Endothelial cell (in vitro differentiated cells): ENCODE measurements around the gene CFAP54. TPM values are rescaled to one million over a fixed set of nuclear protein-coding genes. Genes with fewer than 3 reads are reported as not detected.

ENCODE experiments used
- DNase-seq: peaks from one replicate; pipeline ENCODE4 v3.0.0; 2021; ENCODE audit warnings: low spot score
- H3K27ac Mint-ChIP-seq: one replicate; pipeline ENCODE4 v1.8.0; 2021; ENCODE audit warnings: mixed read lengths, inconsistent platforms; ENCODE audit not compliant: unreplicated experiment
- H3K27me3 Mint-ChIP-seq: one replicate; pipeline ENCODE4 v1.8.0; 2021; ENCODE audit warnings: mild to moderate bottlenecking, moderate library complexity, mixed read lengths, inconsistent platforms; ENCODE audit not compliant: unreplicated experiment
- H3K36me3 Mint-ChIP-seq: one replicate; pipeline ENCODE4 v1.8.0; 2021; ENCODE audit warnings: mild to moderate bottlenecking, low read depth, mixed read lengths, inconsistent platforms; ENCODE audit not compliant: unreplicated experiment
- H3K4me1 Mint-ChIP-seq: one replicate; pipeline ENCODE4 v1.8.0; 2021; ENCODE audit warnings: mild to moderate bottlenecking, mixed read lengths, inconsistent platforms; ENCODE audit not compliant: unreplicated experiment
- H3K4me3 Mint-ChIP-seq: one replicate; pipeline ENCODE4 v1.8.0; 2021; ENCODE audit warnings: mild to moderate bottlenecking, mixed read lengths, inconsistent platforms; ENCODE audit not compliant: unreplicated experiment
- H3K9me3 Mint-ChIP-seq: one replicate; pipeline ENCODE4 v1.8.0; 2021; ENCODE audit warnings: mixed read lengths, inconsistent platforms; ENCODE audit not compliant: unreplicated experiment
- CTCF ChIP-seq: fragments of 200-600 bp; sonication (generic); IDR thresholded peaks from one replicate; pipeline ENCODE4 v1.5.0; 2021; ENCODE audit warnings: antibody characterized with exemption; ENCODE audit not compliant: unreplicated experiment
- total RNA-seq: library from RNA; stranded (reverse); fragmentation: NEBNext Ultra II Directional; extraction: Animal tissue kit (Norgen Biotek cat#: 25700); gene quantifications from one replicate; pipeline ENCODE4 v1.2.1, GENCODE V29; 2021; ENCODE audit not compliant: unreplicated experiment

Gene CFAP54
- total RNA-seq, 1 donor from 2014 or later: 2.5 TPM

DNA sequence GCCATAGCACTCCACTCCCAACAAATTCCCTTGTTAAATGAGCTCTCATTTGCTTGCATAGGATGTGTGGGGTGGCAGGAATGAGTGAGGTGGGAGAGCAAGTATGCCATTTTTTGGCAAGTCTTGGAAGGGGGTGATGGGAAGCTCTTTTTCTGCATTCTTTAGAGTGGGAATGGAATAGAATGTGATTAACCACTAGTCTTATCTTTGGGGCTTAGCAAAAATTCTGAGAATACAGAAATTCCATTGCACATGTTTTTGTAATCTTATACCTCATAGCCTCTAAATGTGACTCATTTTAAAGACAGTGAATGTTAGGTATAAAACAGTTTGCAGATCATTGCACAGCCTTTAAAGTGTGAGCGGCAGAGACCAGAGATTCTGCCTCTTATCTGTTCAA, 389.3 kb downstream of the CFAP54 start:
- no peak for TF ChIP-seq CTCF
- no peak overlapping the region for H3K27ac Mint-ChIP-seq
- no peaks in the 10 kb centered on the region for H3K4me1 Mint-ChIP-seq
- no peak for DNase-seq
- H3K9me3 Mint-ChIP-seq: no peaks in the 10 kb centered on the region
- H3K27me3 Mint-ChIP-seq: no peaks in the 10 kb centered on the region
- H3K36me3 Mint-ChIP-seq: no peaks in the 10 kb centered on the region
- H3K4me3 Mint-ChIP-seq: no peak overlapping the region

- Mint-ChIP-seq H3K27me3 (no peaks in the 10 kb centered on the region), H3K9me3 (no peaks in the 10 kb centered on the region), H3K4me1 (no peaks in the 10 kb centered on the region), H3K4me3 (no peak overlapping the region), H3K27ac (no peak overlapping the region), H3K36me3 (no peaks in the 10 kb centered on the region)
- DNase-seq: no peak
- TF ChIP-seq CTCF: no peak
Measured at GRCh38 chr12:96879301-96879700, 389.9 kb downstream of the CFAP54 start.

GRCh38 chr12:96880220-96880619, 390.8 kb downstream of the CFAP54 start:
- Mint-ChIP-seq H3K27ac (no peak overlapping the region), H3K4me1 (no peaks in the 10 kb centered on the region), H3K4me3 (no peak overlapping the region), H3K36me3 (no peaks in the 10 kb centered on the region), H3K27me3 (no peaks in the 10 kb centered on the region), H3K9me3 (no peaks in the 10 kb centered on the region)
- no peak for TF ChIP-seq CTCF
- DNase-seq: no peak

DNA sequence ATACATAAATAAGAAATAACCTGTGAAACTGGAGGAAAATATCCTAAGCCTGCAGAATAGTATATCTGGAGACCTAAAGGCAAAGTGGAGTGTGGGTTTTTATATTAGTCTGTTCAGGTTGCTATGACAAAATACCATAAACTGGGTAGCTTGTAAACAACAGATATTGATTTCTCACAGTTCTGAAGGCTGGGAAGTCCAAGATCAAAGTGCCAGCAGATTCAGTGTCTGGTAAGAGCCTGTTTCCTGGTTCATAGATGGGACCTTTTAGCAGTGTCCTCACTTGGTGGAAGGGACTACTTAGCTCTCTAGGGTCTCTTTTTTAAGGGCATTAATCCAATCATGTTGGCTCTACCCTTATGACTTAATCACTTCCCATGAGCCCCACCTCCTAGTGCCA, 392.2 kb downstream of the CFAP54 start:
- no peak for TF ChIP-seq CTCF
- H3K4me1 Mint-ChIP-seq: no peaks in the 10 kb centered on the region
- H3K4me3 Mint-ChIP-seq: no peak overlapping the region
- H3K27me3 Mint-ChIP-seq: no peaks in the 10 kb centered on the region
- H3K36me3 Mint-ChIP-seq: no peaks in the 10 kb centered on the region
- no peaks in the 10 kb centered on the region for H3K9me3 Mint-ChIP-seq
- no peak for DNase-seq
- no peak overlapping the region for H3K27ac Mint-ChIP-seq

DNA sequence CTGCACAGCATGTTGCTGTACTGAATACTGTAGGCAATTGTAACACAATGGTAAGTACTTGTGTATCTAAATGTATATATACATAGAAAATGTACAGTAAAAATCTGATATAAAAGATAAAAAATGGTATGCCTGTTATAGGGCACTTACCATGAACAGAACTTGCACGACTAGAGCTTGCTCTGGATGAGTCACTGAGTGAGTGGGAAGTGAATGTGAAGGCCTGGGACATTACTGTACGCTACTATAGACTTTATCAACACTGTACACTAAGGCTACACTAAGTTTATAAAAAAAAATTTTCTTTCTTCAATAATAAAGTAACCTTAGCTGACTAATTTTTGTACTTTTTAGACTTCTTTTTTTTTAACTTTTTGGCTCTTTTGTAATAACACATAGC, 393.5 kb downstream of the CFAP54 start:
- no peak overlapping the region for H3K27ac Mint-ChIP-seq
- no peak overlapping the region for H3K4me3 Mint-ChIP-seq
- no peak for TF ChIP-seq CTCF
- no peaks in the 10 kb centered on the region for H3K36me3 Mint-ChIP-seq
- H3K27me3 Mint-ChIP-seq: no peaks in the 10 kb centered on the region
- H3K4me1 Mint-ChIP-seq: no peaks in the 10 kb centered on the region
- DNase-seq: no peak
- H3K9me3 Mint-ChIP-seq: no peaks in the 10 kb centered on the region
